ENCODE data around the gene NGF.

The NGF gene

DNA sequence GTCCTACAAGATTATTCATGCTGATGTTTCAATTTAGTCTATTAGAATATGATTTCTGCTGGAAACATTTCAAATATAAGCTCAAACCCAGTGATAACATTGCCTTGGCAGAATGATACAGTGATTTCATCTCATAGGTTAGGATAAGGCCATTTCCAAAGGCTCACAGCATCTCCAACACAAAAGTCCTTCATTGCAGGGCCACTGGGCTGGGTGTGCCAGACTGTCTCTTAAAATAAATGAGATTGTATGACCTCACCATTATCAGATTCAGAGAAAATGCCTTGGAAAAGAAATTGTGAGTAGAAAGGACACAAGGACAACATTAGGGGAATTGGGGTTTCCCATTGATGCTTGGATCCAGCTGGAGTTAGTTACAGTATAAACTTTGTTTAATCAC, 30.4 kb downstream of the NGF start:
- no peak for DNase-seq

DNA sequence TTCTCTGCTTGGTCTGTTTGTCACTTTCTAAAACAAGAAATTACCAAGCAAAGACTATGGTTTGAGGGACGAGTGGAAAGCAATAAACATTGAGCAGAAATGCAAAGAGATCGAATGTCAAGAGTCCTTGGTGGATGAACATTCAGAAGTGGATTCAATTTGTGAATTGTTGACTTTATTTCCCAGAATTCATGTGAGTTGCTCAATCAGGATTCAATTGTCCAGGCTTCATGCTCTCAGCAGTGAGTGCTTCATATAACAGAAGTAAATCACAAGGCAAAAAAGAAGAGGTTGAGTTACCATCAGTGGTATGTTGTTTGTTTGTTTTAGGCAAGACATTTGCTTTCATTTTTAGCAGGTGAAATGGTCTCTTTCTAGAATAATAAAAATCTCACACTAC, 31.9 kb downstream of the NGF start:
- no peak for DNase-seq

DNA sequence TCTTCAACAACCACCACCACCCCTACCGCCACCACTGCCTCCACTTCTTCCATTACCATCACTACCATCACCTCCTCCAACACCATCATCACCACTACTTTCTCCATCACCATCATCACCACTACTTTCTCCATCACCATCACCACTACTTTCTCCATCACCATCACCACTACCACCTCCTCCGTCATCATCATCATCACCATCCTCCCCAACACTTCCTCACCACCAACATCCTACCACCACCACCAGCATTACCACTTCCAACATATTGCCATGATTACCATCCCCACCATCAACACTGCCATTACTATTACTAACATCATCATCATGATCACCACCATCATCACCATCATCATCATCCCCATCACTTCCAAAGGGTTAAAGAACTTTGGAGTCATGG, 34.7 kb downstream of the NGF start:
- DNase-seq, result no peak

DNA sequence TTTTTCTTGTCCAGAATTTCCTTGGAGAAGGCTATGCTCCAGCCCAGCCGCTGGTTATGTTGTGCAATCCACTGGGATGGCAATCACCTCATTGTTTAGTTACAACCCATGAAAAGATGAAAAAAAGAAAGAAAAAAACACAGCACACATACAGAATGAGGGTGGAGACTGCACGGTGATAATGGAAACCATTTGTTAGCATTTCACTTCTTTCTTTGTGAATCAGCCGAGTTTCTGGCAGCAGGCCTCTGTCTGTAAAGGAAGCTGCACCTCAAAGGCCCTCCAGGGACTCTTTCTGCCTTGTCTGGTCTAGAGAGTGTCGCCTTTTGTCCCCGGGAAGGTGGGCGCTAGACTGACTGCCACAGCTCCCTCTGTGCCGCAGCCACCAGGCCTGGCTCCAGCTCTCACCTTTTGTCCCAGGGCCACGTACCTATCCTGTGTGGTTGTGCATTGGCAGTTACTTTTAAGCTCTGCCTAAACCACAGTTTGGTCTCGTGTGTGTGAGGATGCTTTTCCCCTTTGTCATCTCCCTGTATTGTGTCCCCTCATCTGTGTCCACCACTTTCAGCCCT, 35.6 kb downstream of the NGF start:
- DNase-seq, result no peak

DNA sequence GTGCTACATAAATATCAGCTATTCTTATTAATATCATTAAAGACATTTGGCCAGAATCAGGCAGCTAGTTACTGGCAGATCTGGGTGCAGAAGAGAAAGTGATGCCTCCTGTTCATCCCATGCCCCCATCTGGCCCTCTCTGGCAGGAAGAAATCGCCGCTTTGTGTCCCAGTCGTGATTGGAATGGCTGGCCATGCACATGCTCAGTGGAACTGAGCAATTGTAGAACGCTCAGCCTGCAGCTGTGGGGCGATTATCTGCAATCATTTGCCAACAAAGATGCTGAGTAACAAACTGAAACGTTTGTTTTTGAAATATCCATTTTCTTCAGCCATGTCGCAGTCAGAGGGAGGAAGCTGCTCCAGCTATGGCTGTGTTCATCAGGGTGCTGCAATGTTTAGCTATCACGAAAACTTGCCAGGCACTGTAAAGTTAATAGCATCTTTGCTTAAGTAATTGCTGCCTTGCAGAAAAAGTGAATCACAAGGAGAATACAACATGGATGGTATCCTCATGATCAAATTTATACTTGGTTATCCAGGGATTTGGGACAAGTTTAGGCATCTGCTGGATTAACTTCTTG, 36.5 kb downstream of the NGF start:
- no peak for DNase-seq

DNA sequence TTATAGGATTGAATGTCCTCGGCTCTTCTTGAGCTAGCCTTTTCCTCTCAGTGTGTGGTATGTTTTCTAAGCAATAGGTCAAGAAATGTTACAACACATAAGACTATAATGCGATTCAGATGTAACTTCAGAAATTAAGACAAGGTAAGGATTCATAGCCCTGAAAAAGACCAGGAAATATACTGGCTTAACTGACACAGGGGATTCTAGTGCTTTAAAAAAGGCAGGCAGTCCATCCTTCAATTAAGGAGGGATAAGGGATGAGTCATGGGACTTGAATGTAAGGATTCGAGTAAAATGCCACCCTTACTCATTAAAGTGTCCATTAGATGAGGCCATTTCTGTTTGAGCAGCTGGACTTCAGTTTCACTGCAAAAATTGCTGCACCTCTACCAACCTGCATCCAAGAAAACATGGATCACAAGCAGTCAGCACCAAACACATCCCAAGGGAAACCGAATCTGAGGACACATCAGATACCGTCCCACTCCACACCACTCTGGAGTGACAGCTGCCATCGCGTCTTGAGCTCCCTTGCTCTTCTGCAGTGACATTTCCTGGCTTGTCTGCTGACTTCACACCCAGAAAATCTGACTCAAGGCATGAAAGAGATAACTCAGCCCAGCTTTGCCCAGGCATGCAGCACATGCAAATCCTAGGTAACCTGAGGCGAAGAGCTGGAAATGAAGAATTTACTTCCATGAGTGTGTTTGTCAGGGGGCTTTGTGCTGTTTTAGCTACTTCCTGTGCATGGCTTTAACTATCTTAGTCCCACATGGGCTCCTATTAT, 37.8 kb downstream of the NGF start:
- no peak for DNase-seq

DNA sequence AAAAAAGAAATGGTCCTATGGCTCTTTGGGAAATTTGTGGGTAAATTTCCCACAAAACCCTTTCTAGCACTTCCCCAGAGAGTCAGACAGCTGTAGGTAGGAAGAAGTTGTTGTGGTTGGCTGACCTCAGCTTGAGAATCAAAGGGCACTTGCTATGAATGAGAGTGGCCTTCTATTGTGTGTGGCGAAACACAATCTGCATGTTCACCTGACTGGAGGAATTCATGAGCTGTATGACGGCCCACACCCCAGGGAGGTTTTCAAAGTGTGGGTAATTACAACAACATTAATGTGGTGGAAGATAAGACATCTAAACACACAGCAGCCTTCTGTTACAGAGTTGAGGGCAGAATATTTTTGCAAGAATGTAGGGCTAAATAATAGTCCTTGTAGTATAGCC, 38.8 kb downstream of the NGF start:
- DNase-seq, result no peak

DNA sequence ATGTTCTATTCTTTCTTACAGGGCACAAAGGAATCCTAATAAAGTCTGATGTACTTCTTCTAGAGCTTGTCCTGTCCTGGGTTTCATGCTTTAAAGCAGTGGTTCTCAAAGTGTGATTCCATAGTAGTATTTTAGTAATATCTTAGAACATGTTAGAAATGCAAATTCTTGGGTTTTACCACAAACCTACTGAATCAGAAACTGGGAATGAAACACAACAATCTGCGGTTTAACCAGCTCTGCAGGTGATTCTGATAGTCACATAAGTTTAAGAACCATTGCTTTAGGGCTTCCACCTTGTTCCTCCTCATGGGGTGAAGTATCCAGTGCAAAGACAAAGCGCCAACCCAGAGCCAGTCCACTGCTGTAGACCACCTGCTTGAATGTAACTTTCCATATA, 41.1 kb downstream of the NGF start:
- DNase-seq, result no peak

DNA sequence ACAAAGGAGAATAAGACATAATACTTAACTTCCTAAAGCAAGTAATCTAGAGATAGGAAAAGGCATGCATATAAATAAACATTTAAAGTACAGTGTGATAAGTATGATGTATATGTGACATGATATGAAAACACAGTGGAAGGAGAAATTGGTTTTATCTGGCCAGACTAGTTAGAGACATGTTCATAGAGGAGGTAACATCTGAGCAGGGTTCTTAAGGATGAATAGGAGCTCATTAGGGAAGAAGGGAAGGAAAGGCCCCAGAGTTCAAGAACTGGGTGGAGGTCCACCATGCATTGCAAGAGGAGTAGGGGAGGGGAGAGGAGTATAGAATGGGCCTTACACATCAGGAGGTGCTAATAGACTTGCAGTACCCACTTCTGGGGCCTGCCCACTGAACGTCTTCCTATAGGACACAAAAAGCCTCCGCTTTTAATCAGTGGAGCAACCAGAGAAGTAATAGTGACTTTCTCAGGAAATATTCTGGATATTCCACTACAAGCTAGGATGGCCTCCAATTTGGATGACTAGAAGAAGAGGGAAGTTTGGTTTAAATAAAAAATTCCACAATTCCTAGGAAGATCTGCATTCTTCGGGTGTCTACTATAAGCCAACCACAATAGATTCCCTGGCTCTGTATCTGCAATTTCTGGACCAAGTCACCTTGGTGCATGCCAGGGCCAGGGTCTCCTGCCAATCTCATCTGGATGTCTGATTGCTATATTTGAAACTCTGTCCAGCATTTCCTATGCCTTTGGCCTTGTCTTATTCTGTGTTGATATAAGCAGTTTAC, 41.9 kb downstream of the NGF start:
- no peak for DNase-seq

DNA sequence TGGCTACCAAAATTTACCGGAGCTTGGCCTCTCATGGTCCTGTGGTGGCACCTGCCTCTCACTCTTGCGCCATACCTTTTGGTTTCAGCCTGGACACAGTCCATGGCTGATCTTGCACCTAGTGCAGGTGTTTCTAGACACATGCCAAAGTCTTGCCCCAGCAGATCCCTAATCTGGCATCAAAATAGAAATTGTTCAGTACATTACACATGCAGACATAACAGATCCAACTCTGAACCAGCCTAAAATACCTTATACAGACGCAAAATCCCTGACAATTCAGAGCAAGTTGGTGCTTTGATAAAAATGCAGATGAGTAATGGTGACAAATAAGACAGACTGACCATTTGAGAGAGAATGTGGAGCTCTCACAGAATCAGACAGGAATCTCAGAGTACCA, 44.1 kb downstream of the NGF start:
- DNase-seq, result no peak

DNA sequence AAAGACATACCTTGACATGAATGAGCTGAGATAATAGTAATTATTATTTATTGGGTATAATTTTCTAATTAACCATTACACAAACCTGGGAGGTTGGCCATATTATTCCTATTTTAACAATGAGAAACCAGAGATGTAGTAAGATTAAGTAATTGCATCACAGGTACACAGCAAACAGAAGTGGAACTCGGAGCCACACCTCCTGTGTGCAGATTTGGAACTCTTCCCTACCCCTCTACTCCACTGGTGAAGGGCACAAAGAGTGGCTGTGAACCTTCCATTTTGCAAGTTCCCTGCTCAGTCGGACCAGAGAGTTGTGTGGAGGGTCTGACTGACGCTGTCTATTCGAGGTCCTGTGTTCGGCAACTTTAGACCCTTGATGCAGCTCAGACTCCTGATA, 45.0 kb downstream of the NGF start:
- DNase-seq, result no peak

DNA sequence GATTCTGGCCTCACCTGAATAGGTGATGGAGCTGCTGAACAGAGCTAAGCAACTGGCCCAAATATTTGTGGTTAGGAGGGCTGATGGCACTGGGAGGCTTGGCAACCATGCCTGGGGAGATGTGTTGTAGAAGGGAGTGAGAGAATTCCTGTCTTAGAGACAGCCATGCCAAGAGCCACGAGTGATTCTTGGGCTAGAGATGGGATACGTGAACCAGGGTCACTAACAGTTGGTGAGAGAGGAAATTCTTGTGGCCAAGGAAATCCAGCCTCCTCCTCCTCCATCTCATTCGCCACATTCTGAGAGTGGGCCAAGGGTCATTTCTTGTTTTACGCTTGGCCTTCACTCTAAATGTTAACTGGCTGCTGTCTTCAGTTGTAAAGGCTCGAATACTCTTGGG, 46.3 kb downstream of the NGF start:
- no peak for DNase-seq

DNA sequence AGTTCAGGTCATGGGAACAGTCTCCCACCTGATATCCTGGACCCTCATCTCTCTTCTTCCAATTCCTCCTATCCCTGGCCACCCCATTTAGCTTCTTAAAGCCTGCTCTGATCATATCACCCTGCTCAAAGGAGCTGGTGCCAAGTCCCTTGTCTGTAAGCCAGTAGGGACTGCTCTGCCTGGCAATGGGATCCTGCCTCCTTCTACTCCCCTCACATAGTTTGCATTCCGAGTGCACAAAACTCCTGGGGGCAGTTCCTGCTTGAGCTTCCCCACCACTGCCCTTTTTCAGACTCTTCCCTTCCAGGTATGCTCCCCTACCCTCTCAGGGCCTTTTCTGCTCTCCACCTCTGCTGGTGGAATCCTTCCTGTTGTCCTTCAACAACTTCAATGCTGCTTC, 48.1 kb downstream of the NGF start:
- no peak for DNase-seq

DNA sequence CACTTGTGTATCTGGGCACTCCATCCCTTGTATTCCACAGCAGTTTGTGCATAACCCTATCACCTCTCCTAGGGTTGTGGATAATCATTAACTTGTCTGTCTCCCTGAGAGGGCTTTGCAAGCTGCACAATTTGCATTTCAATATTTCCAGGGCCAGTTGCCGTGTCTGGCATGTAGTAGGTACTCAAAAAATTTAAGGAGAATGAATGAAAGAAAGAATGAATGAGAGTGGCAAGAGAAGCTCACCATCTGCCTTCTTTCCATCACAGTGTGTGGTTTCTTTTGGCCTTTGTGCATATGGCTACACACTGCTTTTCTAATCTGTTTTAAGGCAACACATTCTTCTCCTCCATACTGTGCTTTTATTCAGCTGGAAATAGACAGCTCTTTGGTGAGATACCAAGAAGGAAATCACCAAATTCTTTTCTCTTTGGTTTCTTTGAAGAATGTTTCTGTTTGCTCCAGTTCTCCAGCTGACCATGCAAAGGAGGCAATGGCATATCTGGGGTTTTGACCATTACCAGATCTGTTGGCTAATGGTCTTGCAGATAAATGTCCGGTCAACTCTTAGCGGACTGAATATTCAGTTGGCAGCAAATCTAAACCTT, 49.4 kb downstream of the NGF start:
- DNase-seq, result no peak

DNA sequence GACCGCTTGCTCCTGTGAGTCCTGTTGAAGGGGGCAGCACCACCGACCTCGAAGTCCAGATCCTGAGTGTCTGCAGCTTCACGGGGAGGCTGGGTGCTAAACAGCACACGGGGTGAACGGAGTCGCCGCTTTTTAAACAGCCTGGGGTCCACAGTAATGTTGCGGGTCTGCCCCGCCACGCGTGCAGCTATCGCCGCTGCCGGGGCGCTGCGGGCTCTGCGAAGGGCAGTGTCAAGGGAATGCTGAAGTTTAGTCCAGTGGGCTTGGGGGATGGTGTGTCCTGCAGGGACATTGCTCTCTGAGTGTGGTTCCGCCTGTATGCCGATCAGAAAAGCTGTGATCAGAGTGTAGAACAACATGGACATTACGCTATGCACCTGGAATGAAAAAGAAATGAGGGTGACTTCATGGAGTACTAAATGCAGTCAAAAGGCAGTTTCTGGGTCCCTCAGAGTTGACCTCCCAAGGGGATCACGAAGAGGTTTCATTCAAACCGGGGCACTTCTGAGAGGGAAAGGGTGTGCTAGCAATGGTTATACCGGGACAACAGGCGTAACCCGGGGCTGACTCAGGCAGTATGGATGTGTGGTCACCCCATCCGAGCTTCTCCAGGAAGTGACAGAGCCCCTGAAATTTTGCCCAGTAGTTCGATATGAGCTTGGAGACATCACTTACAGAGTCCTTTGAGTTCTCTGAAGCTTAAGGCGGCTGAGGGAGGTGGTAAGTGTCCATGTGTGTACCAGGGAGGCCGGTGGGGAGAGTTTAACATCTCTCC, 51.4 kb downstream of the NGF start:
- no peak for DNase-seq

DNA sequence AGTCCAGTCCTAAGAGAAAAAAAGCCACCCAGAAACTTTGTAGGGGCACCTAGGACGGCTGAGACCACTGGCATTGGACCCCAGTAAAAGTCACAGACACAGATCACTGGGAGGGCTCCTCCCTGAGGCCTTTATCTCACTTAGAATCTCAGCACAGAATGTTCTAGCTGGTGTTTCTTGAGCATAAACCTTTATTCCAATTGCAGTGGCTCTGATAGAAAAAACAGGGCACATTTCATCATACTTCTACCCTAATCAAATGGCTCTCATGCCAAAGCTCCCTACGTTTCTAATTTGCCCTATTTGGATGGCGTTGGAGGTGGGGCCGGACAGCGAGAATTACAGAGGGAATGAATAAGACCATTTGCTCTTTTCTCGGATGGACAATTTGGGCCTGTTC, 53.8 kb downstream of the NGF start:
- no peak for DNase-seq

DNA sequence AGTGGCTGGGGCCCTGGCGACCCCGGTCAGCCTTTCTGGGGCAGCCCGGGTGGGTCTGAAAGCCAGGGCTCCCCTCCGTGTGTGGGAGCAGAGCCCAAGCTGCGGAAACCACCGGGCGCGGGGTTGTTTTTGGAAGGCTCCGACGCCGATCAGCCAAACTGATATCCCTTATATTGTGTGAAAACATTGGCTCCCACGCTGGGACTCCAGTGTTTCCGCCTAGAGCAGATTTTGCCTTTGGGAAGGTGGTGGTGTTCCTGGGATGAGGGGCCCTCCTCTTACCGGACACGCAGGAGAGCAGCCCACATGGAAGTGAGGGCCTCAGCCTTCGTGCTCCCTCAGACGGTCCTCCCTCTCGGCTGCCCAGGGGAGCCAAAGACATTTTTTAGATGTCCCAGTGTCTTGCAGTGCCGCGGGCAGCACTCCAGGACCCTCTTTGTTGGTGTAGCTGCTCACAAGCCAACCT, 54.3 kb downstream of the NGF start:
- DNase-seq, result no peak

DNA sequence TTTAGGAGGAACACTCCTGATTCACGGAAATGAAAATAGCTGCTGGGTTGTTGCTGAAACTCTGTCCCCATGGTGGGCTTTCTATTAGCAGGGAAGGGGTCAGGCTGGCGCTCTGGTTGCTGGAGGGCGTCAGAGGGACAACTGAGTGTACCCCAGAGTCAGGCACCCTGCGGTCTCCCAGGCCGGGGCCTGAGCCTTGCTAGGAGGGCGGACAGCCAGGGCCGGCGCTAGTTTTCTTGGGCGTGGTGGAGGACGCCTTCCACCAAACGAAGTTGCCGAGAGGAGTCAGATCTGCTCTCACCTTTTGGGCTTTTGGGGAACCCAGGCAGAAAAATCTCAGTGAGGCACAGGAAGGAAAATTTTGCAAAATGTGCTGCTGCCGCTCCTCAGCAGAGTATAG, 54.8 kb downstream of the NGF start:
- DNase-seq, result no peak

DNA sequence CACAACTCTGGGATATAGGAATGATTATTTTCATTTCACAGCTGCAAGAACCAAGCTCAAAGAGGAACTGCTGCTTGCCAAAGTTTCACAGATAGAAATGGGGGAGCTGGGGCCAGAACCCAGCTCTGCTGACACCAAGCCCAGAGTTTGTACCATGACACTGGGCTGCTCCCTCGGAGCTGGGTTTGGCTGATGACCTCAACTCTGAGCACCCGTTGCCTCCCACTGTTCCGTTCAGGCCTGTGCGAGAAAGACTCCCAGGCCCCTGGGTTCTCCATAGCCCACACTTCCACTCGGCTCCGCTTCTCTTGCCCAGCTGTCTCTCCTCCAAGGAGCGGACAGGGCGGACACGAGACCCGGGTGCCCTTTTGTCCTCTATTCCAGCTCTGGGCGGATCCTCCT, 55.2 kb downstream of the NGF start:
- no peak for DNase-seq

DNA sequence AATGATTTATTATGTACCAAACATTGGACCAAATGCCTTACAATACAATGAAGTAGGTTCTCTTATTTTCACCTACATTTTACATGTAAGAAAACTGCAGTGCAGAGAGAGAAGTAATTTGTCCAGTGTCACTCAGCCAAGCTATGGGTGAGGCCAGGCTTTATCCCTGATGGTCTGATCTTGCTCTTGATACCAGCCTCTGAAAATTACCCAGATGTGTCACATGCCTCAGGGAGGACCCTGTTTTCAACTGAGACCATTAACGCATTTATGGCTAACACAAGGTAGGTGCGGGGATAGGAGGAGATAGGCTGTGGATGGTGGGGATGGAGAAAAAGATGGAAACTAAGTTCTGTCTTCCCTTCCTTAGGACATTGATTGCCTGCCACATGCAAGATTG, 56.9 kb downstream of the NGF start:
- DNase-seq, result no peak

DNA sequence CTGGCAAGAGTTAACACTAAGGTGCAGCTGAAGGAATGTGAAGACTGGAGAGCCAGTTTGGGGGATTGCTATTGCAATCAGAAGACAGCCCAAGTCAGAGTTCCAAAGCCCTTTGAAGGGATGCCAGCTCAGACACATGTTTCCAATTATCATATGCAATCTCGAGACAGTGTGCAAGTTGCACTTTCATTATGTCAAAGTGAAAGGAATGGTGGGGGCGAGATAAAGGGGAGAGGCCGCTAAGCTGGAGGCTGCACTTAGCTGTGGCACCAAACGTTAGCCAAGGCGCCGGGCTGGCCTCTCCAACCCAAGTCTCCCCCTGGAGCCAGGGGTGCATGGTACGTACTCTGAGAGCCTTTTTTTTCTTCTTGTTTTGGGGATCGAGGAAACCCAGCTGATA, 58.0 kb downstream of the NGF start:
- DNase-seq, result no peak

DNA sequence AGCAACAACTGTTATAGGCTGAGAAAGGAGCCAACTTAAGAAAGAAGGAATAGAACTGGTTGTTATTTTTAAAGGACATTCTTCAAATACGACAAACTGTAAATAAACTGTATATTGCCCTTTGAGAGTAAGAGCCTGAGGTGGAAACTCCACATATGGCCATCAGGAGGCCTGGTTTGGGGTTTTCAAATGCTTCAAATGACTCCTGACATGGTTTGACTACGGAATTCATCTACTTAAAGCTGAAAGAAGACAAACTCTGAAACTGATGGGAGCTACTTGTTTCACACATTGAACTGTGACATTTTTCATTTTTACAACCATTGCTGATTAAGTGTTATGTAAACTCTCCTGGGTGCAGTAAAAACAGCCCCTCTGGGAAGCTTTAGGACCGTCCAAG, 59.8 kb downstream of the NGF start:
- no peak for DNase-seq

DNA sequence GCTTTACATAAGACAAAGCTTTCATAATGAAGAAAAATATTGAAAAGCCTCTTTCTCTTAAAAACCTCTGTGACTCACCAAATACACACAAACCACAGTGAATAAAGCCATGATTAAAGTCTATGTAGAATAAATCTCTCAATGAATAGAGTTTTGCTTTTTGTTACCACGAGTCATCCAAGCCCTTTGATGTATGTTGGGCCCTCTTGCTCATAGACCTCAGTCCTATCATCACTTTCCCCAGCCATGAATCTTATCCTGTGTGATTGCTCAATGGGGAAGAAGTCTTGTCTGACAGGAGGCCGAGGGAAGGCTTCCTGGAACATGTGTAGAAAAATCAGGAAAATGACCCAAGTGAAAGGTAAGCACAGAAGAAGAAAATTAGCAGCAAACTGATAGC, 60.8 kb downstream of the NGF start:
- no peak for DNase-seq
